ENCODE data around the gene HLA-E. TPM values are rescaled to one million over a fixed set of nuclear protein-coding genes. Genes with fewer than 3 reads are reported as not detected.

The HLA-E gene
- total RNA-seq, 1 donor from 2014 or later = 484 TPM

Other genes starting within 250 kb of the HLA-E start
- 12.5 and 13.7 TPM in 2 replicates for gene TRIM39, start 162.6 kb upstream of the HLA-E start, total RNA-seq
- 45.0 and 48.0 TPM in 2 replicates for gene RPP21, start 144.4 kb upstream of the HLA-E start, total RNA-seq
- gene GNL1, start 67.0 kb downstream of the HLA-E start, total RNA-seq = 80.9 and 93.0 TPM in 2 replicates
- gene PRR3, start 67.8 kb downstream of the HLA-E start, total RNA-seq = 38.2 and 39.7 TPM in 2 replicates
- 123 and 125 TPM in 2 replicates for gene ABCF1, start 81.9 kb downstream of the HLA-E start, total RNA-seq
- gene PPP1R10, start 127.7 kb downstream of the HLA-E start, total RNA-seq = 106 and 107 TPM in 2 replicates
- gene MRPS18B, start 128.3 kb downstream of the HLA-E start, total RNA-seq = 79.4 and 83.6 TPM in 2 replicates
- 11.4 and 14.4 TPM in 2 replicates for gene ATAT1, start 137.4 kb downstream of the HLA-E start, total RNA-seq
- 28.9 and 39.4 TPM in 2 replicates for gene C6orf136, start 157.6 kb downstream of the HLA-E start, total RNA-seq
- 53.4 and 56.7 TPM in 2 replicates for gene DHX16, start 183.5 kb downstream of the HLA-E start, total RNA-seq
- gene PPP1R18, start 197.1 kb downstream of the HLA-E start, total RNA-seq = 167 and 169 TPM in 2 replicates
- 20.2 and 20.5 TPM in 2 replicates for gene NRM, start 201.5 kb downstream of the HLA-E start, total RNA-seq
- 93.9 and 97.2 TPM in 2 replicates for gene MDC1, start 227.8 kb downstream of the HLA-E start, total RNA-seq
- 1,084 and 1,089 TPM in 2 replicates for gene TUBB, start 230.8 kb downstream of the HLA-E start, total RNA-seq